Stromal cell of bone marrow (primary cell): ENCODE data around the gene CIB4.

ENCODE experiments used
- DNase-seq: peaks from one replicate; pipeline ENCODE4 v3.0.0-alpha.2; 2012; ENCODE audit warnings: low read depth

CIB4 gene

GRCh38 chr2:26621469-26622199 lies 19.5 kb downstream of the CIB4 start:
- no peak for DNase-seq

DNA sequence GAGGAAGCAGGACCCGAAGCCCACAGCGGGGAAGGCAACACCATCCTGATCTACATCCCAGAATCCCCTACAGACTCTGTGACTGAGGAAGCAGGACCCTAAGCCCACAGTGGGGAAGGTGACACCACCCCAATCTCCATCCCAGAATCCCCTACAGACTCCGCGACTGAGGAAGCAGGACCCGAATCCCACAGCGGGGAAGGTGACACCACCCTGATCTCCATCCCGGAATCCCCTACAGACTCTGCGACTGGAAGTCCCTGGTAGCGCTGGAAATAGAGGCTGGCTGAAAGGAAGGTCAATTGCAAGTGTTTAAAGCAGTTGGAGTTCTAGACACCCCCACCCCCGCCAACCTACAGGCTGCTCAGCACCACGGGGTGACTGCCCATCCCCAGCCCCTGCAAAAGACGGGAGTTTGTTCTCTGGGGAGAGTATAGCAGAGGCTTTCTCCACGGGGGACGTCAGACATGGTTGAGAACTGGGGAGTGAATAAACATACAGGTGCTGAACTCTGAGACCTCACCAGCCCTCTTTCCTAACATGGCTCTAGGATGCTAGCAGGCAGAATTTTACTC lies 21.0 kb downstream of the CIB4 start:
- DNase-seq, result no peak

GRCh38 chr2:26619521-26619951 lies 21.6 kb downstream of the CIB4 start:
- DNase-seq, result no peak

DNA sequence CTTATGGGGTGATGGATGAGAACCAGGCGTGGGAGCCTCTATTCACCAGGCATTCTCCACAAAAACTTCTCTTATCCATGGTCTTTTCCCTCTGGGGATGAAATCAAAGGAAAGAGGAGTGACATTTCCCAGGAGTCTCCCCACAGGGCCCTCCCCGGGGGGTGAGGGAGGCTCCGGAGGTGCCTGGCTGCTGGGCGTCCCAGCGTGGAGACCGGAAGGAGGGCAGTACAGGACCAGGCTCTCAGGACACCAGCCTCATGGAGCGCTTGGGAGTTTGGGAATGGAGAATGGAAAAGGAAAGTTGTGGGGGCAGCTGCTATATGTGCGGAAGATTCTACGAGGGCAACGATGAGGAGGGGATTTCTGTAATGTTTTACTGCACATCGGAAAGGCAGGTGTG lies 22.1 kb downstream of the CIB4 start:
- DNase-seq, result no peak

GRCh38 chr2:26618611-26619010 lies 22.6 kb downstream of the CIB4 start:
- DNase-seq, result no peak

DNA sequence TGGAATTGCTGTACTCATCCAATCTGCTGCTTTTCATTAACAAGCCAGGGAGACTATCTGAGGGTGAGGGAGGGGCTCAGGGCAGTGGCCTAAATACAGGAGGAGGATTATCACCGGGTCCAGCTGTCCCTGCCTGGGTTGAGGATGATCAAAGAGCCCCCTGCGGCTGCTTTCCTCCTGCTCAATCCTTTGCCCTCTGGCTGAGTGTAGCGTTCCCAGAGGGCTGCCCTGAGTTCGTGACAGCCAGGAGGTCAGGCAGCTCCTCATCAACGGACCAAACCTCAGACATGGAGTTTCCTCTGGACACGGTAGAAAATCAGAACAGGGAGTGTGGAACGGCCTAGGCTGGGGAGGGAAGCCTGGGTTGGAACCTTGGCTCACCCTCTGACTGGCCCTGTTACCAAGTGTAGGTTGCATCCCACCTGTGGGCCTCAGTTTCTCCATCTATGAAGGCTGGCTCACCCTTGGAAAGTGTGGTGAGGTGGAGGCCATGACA lies 23.5 kb downstream of the CIB4 start:
- no peak for DNase-seq

DNA sequence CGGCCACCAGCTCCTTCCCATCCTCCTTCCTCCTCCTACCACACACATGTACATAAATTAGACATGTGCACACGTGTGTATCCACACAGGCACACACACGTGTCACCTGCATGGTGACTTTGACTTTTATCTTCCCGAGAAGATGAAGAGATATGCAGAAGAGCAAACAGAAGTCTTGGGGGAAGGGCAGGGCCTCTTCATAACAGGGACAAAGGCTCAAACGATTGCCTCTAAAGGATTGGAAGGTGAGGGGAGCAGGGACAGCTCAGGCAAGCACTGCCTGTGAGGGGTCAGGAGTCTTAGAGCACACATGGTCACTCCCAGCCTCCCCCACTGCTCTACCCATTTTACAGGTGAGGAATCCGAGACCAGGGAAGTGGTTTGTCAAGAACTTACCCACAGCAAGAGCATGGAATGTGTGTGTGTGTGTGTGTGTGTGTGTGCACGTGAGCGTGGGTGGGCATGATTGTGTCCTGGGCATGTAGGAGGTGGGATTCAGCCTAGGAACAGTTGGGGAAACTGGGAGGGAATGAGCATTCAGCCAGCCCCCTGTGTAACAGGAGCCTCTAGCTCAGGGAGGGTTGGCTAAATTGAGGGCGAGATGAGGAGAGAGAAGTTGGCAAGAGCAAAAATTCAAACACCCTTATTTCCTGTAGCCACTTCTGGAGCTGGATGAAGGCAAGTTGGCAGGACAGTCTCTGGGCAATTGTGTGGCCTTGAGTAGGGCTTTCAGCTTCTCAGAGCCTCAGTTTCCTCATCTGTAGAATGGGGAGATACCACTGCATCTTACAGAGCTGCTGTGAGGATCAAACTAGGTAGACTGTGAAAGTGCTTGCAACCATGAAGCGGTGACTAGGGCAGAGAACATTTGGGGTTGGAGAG lies 24.2 kb downstream of the CIB4 start:
- no peak for DNase-seq

- DNase-seq, result no peak
Measured at GRCh38 chr2:26615860-26616705, 25.1 kb downstream of the CIB4 start.

GRCh38 chr2:26615336-26615859 lies 25.8 kb downstream of the CIB4 start:
- no peak for DNase-seq

- DNase-seq, result no peak
Measured at GRCh38 chr2:26614216-26615138, 26.7 kb downstream of the CIB4 start.

DNA sequence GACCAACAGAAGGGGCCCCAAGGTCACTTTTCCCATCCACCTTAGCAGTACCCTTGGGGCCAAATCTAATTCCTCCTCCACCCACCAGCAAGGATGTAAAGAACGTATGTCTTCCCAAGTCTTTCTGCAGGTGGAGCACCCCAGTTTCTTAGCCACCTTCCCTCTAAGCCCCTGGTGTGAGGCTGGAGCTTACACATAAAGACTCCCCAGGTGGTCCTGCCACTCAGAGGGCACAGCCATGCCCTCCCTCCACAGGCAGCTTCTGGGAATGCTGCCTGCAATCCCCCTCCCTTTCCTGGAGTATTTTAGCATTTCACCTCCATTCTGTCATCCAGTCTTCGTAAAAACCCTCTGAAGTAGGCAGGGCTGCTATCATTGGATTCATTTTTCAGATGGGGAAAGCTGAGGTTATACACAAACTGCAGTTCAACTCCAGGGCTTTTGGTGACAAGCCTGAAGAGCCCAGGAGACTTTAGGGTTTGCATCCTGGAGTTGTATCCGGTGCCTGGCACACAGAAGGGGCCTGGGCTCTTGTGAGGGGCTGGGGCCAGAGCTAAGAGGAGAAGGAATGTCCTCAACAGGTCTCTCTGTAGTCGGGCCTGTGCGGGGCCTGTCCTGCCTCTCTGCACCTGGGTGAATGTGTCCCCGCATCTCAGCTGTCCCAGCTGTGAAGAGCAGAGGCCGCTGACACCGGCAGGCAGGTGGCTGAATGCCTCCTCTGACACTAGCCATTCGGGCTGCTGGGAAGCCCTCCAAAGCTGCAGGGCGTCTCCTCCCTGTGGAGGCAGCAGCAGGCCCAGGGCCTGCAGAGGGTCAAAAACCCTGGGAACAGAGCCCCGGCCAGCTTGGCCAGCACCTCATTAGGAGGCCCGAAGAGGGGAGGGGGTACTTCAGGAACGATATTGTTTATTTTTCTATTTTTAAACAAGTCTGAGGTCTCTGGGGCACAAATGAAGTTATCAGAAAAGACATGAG lies 27.6 kb downstream of the CIB4 start:
- no peak for DNase-seq

DNA sequence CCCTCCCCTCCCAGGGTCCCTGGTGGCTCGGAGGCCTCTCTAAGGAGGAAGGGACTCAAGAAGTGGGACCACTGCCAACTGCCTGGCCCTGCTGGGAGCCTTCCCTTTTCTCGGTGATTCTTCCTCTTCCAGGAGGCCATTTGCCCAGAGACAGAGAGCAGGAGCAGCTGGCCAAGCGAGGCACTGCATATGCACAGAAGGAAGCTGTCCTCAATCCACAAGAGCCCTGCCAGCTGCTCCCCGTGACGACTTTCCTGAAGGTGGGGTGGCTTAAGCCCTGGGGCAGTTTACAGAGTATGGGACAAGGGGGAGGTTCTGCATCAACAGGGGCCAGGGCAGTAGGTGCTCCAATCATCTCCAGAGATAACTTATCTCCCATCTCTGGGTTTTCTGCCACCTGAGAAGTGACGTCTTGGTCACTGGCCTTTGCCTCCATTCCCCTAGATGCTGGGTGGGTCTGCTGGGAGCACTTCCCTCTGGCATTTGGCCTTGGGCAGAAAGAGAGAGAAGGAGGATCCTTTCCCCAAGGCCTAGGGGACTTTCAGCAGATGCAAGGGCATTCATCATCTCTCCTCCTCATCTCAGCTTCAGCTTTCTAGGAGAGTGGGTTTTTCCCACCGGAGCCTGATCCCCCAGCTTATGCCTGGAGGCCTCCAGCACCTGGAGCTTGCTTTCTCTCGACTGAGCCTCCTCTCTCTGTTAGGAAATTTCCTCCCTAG lies 28.5 kb downstream of the CIB4 start:
- no peak for DNase-seq

GRCh38 chr2:26612034-26612433 lies 29.1 kb downstream of the CIB4 start:
- DNase-seq, result no peak

DNA sequence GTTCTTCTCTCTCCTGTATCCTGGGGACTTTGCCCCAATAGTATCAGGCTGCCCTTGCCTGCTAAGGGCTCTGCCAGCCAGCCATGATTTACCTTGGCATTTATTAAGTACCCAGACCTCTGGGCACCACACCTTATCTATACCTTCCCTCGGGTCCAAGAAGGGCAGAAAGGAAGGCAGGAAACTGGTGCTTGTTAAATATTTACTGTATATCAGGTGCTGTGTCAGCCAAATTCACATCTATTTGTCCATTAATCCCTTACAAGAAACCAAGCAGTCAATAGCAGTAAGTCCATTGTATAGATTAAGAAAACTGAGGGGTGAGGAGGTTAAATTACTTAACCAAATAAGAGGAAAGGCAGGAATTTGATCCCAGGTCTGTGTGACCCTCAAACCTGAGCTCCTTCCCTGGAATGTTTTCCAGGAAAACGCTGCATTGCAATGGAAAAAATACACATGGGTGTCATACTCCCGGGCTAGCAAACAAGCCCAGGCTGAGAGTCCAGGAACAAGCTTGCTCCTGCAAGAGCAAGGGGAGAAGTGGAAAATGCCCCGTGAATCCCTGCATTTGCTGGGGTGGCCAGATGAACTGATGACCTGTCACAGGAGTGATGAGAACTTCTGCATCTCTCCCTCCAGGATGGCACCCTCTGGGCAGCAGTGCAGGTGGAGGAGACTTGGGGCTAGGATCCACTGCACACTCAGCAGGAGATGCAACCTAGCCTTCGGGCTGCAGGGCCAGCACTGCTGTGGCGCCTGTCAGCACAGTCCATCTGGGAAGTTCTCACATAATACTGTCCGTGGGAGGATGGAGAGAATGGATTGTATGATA lies 30.4 kb downstream of the CIB4 start:
- DNase-seq, result no peak

DNA sequence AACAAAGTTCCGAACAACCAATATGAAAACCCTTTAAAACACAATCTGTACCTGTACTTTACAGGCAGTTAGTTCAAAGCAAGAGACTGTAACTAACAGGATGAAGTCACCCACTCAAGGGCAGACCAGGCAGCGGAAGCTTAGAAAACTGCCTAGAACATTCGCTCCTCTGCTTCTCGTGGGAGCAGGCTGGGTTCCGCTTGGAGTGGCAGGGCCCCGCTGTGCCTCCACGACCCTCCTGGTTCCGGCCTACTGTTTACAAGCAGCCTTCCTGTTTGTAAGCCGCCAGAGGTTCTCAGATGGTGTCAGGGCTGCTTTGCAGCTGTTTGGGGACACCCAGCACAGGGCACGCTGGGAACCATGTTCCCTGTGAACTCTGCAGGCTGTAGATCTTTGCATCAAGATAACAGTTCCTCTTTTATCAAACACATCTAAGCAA lies 31.3 kb downstream of the CIB4 start:
- DNase-seq, result no peak

- DNase-seq, result no peak
Measured at GRCh38 chr2:26609205-26609631, 31.9 kb downstream of the CIB4 start.

DNA sequence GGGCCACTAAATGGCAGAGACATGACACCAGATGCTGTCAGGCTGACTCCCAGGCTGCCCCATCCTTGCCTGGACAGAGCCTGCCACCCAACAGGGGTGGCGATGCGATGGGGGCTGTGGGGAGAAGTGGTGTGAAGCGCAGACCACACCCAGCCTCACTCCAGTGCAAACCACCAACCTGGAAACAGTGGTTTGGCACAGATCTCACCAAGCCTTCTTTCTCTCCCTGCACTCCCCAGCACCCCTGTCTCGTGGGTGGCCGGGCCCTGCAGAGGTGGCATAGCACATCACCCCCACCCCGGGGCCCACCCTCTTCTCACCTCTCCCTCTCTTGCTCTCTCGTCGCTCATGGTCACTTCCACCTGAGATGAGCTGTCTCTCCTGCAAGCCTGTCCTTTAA lies 32.6 kb downstream of the CIB4 start:
- no peak for DNase-seq

DNA sequence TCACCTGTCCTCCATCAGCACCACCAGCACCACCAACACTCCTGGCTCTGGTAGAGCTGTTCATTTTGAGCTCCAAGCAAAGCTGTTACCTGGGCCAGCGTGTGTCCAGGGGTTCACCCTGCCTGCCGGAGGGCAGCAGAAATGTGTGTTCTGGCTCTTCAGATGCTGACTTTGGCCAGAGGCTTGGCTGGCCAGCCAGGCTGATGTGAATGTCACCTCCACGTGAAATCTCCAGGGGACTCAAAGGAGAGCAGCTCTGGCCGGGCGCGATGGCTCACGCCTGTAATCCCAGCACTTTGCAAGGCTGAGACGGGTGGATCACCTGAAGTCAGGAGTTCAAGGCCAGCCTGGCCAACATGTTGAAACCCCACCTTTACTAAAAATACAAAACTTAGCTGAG lies 33.5 kb downstream of the CIB4 start:
- DNase-seq, result no peak
